ENCODE results near the gene RAB32.
"Not testable (repeated sequence)": the region's sequence is repeated elsewhere in the genome, so short reads cannot be mapped to it uniquely, and the experiment has no call there.

Gene RAB32

GRCh38 chr6:146547889-146548288 lies 4.3 kb downstream of the RAB32 start:
- Histone ChIP-seq H3K9me3 (ENCODE audit: severe bottlenecking) (no peaks in the 10 kb centered on the region), H3K4me3 (ENCODE audit: low read depth, low read length) (no peak overlapping the region), H3K36me3 (no peaks in the 10 kb centered on the region), H3K27ac (no peak overlapping the region), H3K27me3 (ENCODE audit: insufficient read depth, low read depth, severe bottlenecking) (no peaks in the 10 kb centered on the region)
- TF ChIP-seq CTCF (IDR thresholded peaks at IDR 0.05; ENCODE audit: low read depth, low read length), result no peak
- DNase-seq, result no peak

GRCh38 chr6:146548898-146549374 lies 5.3 kb downstream of the RAB32 start:
- H3K4me3 ChIP-seq (ENCODE audit: low read depth, low read length), result no peak overlapping the region
- H3K36me3 ChIP-seq, result no peaks in the 10 kb centered on the region
- H3K9me3 ChIP-seq (ENCODE audit: severe bottlenecking), result no peaks in the 10 kb centered on the region
- no peak overlapping the region for H3K27ac ChIP-seq
- no peaks in the 10 kb centered on the region for H3K27me3 ChIP-seq (ENCODE audit: insufficient read depth, low read depth, severe bottlenecking)
- no peak for DNase-seq
- no peak for TF ChIP-seq CTCF (IDR thresholded peaks at IDR 0.05; ENCODE audit: low read depth, low read length)

- no peaks in the 10 kb centered on the region for H3K27me3 ChIP-seq (ENCODE audit: insufficient read depth, low read depth, severe bottlenecking)
- no peak for TF ChIP-seq CTCF (IDR thresholded peaks at IDR 0.05; ENCODE audit: low read depth, low read length)
- H3K9me3 ChIP-seq (ENCODE audit: severe bottlenecking), result no peaks in the 10 kb centered on the region
- no peaks in the 10 kb centered on the region for H3K36me3 ChIP-seq
- no peak overlapping the region for H3K27ac ChIP-seq
- H3K4me3 ChIP-seq (ENCODE audit: low read depth, low read length), result no peak overlapping the region
- no peak for DNase-seq
Measured at GRCh38 chr6:146550911-146551310, 7.3 kb downstream of the RAB32 start.

- Histone ChIP-seq H3K4me3 (ENCODE audit: low read depth, low read length) (no peak overlapping the region), H3K27ac (no peak overlapping the region), H3K27me3 (ENCODE audit: insufficient read depth, low read depth, severe bottlenecking) (no peaks in the 10 kb centered on the region), H3K36me3 (no peaks in the 10 kb centered on the region), H3K9me3 (ENCODE audit: severe bottlenecking) (no peaks in the 10 kb centered on the region)
- no peak for TF ChIP-seq CTCF (IDR thresholded peaks at IDR 0.05; ENCODE audit: low read depth, low read length)
- DNase-seq, result no peak
Measured at GRCh38 chr6:146551545-146551944, 7.9 kb downstream of the RAB32 start.

- Histone ChIP-seq H3K36me3 (no peaks in the 10 kb centered on the region), H3K4me3 (ENCODE audit: low read depth, low read length) (no peak overlapping the region), H3K9me3 (ENCODE audit: severe bottlenecking) (no peaks in the 10 kb centered on the region), H3K27me3 (ENCODE audit: insufficient read depth, low read depth, severe bottlenecking) (no peaks in the 10 kb centered on the region), H3K27ac (no peak overlapping the region)
- no peak for DNase-seq
- no peak for TF ChIP-seq CTCF (IDR thresholded peaks at IDR 0.05; ENCODE audit: low read depth, low read length)
Measured at GRCh38 chr6:146553377-146554135, 9.9 kb downstream of the RAB32 start.

GRCh38 chr6:146560607-146561006 lies 17.0 kb downstream of the RAB32 start:
- no peak for DNase-seq
- Histone ChIP-seq H3K36me3 (no peaks in the 10 kb centered on the region), H3K27me3 (ENCODE audit: insufficient read depth, low read depth, severe bottlenecking) (no peaks in the 10 kb centered on the region), H3K27ac (no peak overlapping the region), H3K9me3 (ENCODE audit: severe bottlenecking) (no peaks in the 10 kb centered on the region), H3K4me3 (ENCODE audit: low read depth, low read length) (no peak overlapping the region)
- TF ChIP-seq CTCF (IDR thresholded peaks at IDR 0.05; ENCODE audit: low read depth, low read length), result no peak

- not testable (repeated sequence) for H3K9me3 ChIP-seq (ENCODE audit: severe bottlenecking); H3K36me3 ChIP-seq; DNase-seq; H3K27me3 ChIP-seq (ENCODE audit: insufficient read depth, low read depth, severe bottlenecking); H3K4me3 ChIP-seq (ENCODE audit: low read depth, low read length); H3K27ac ChIP-seq
Measured at GRCh38 chr6:146566661-146567060, 23.0 kb downstream of the RAB32 start.

- H3K36me3 ChIP-seq; H3K27ac ChIP-seq; H3K9me3 ChIP-seq (ENCODE audit: severe bottlenecking); H3K27me3 ChIP-seq (ENCODE audit: insufficient read depth, low read depth, severe bottlenecking); H3K4me3 ChIP-seq (ENCODE audit: low read depth, low read length); DNase-seq: not testable (repeated sequence)
Measured at GRCh38 chr6:146568619-146569018, 25.0 kb downstream of the RAB32 start.
